Esophagus muscularis mucosa (tissue), 4 donors: Measurements from ENCODE around the gene DIRAS1.

Experiments used
- EP300 ChIP-seq: sonication (generic); formaldehyde crosslinking; IDR thresholded peaks from one replicate; pipeline ENCODE4 v1.6.1; 2017; ENCODE audit warnings: antibody characterized with exemption
- POLR2A ChIP-seq: fragments of 450-650 bp; IDR thresholded peaks from one replicate; pipeline ENCODE4 v1.6.1; 2017; ENCODE audit warnings: antibody characterized with exemption, moderate library complexity, mild to moderate bottlenecking, low read depth
- POLR2AphosphoS5 ChIP-seq, 2 donors: sonication (generic); formaldehyde crosslinking; IDR thresholded peaks; one replicate each; pipeline ENCODE4 v1.6.1; 2017; ENCODE audit warnings: antibody characterized with exemption in 2 of 2
- TF ChIP-seq, protein P1 (sequence below), 3 experiments: fragments of 200-600 bp in 2 of 3; fragments of 450-650 bp in 1 of 3; sonication (generic) in 2 of 3; IDR thresholded peaks; one replicate each; pipeline ENCODE4 v1.5.1; 2017 to 2019; ENCODE audit warnings: antibody characterized with exemption in 3 of 3, mild to moderate bottlenecking in 2 of 3, moderate library complexity in 1 of 3

DNA sequence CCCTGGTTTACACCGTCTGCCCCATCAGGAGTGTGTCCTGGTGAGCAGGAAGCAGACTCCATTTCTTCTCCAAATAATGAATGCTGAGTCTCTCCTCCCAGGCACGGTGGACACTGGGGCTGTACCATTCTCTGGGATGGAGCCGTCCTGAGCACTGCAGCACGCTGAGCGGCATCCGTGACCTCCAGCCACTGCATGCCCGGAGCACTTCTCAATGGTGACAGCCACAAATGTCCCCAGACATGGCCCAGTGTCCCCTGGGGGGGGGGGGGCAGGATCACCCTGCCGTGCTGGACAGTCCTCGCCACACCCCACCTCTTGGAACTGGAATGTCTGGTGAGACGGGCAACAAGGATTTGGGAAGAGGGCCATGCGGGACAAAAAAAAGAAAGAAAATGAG is 56.1 kb downstream of the DIRAS1 start:
- TF ChIP-seq POLR2A, result no peak
- no peak for TF ChIP-seq EP300
- TF ChIP-seq, protein P1, sequence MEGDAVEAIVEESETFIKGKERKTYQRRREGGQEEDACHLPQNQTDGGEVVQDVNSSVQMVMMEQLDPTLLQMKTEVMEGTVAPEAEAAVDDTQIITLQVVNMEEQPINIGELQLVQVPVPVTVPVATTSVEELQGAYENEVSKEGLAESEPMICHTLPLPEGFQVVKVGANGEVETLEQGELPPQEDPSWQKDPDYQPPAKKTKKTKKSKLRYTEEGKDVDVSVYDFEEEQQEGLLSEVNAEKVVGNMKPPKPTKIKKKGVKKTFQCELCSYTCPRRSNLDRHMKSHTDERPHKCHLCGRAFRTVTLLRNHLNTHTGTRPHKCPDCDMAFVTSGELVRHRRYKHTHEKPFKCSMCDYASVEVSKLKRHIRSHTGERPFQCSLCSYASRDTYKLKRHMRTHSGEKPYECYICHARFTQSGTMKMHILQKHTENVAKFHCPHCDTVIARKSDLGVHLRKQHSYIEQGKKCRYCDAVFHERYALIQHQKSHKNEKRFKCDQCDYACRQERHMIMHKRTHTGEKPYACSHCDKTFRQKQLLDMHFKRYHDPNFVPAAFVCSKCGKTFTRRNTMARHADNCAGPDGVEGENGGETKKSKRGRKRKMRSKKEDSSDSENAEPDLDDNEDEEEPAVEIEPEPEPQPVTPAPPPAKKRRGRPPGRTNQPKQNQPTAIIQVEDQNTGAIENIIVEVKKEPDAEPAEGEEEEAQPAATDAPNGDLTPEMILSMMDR (IDR thresholded peaks at IDR 0.05), result no peak
- TF ChIP-seq POLR2AphosphoS5 (IDR thresholded peaks at IDR 0.05), result no peak
